D721Med (cell line): ENCODE results near the gene SNX14.

Source experiments
- DNase-seq: peaks from one replicate; pipeline ENCODE4 v3.0.0; 2011; ENCODE audit warnings: low spot score; ENCODE audit not compliant: insufficient read length
- FAIRE-seq: peaks from 2 replicates; lab custom pipeline; 2011; peaks lifted over from hg19 to GRCh38; lab: Jason Lieb, UNC
- TF ChIP-seq, protein P1 (sequence below): IDR thresholded peaks from 2 replicates; pipeline ENCODE4 v1.5.1; 2012; ENCODE audit warnings: mild to moderate bottlenecking, control low read depth; ENCODE audit not compliant: insufficient read depth; ENCODE audit errors: missing control alignments

SNX14 gene

DNA sequence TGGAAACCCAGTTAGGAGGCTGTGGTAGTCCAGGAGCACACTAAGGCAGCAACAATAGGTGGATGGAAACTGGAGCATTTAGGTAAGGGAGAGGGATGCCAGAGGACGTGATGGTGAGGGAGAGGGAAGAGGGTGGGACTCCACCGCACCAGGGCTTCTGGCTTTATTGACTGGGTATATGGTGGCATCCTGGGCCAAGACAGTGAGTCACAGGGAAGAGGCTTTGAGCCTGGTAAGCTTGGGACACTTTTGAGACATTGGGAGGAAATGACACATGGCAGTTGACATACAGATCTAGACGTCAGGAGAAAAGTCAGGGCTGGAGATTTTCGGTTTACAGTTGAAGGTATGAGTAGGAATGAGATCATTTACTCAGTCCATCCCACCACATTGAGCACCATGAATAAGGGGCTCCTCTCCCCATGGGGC is 128.9 kb downstream of the SNX14 start:
- TF ChIP-seq, protein P1, sequence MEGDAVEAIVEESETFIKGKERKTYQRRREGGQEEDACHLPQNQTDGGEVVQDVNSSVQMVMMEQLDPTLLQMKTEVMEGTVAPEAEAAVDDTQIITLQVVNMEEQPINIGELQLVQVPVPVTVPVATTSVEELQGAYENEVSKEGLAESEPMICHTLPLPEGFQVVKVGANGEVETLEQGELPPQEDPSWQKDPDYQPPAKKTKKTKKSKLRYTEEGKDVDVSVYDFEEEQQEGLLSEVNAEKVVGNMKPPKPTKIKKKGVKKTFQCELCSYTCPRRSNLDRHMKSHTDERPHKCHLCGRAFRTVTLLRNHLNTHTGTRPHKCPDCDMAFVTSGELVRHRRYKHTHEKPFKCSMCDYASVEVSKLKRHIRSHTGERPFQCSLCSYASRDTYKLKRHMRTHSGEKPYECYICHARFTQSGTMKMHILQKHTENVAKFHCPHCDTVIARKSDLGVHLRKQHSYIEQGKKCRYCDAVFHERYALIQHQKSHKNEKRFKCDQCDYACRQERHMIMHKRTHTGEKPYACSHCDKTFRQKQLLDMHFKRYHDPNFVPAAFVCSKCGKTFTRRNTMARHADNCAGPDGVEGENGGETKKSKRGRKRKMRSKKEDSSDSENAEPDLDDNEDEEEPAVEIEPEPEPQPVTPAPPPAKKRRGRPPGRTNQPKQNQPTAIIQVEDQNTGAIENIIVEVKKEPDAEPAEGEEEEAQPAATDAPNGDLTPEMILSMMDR = no peak
- FAIRE-seq (no peak), DNase-seq (no peak)

DNA sequence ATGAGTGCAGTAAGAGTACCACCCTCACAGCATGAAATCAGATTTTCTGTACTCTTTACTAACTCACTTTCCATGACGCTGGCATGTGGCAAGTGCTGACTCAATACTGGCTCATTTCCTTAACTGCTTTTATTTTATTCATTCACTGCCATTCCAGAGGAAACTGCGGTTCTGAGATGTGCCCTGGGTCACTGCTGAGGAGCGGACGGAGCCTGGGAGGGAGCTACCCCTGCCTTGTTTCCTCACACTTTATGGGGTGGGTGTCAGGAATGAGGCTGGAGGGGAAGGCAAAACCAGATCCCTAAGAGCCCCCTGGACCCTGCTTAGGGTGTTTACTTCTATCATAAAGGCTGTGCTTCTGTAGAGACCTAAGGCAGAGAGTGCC is 129.4 kb downstream of the SNX14 start:
- TF ChIP-seq, protein P1 = no peak
- DNase-seq (no peak), FAIRE-seq (no peak)

DNA sequence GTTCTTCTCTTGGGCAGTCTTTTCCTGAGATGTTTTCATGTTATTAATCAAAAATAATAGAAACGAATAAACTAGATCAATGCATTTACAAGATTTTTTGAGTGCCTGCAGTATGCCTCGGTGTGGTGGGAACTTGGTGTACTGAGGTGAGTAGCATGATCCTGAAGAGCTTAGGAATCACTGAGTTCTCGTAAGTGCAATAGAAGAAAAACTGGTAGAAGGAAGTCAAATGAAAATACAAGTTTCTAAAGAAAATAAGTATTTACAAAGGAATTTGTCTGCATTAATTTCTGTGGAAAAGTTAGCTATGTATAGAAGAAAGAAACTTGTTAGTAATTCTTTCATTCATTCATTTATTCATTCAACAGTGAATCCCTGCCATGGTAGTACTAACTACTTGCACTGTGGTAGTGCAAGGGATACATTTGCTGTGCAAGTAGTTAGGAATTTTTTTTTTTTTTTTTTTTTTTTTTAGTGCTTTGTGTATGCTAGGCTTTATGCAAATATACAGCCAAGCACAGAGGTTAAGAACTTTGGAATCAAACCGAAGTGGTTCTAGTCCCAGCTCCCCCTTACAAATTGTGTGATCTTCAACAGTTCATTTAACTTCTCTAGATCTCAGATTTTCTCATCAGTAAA is 129.9 kb downstream of the SNX14 start:
- TF ChIP-seq, protein P1 = no peak
- DNase-seq (no peak), FAIRE-seq (no peak)

DNA sequence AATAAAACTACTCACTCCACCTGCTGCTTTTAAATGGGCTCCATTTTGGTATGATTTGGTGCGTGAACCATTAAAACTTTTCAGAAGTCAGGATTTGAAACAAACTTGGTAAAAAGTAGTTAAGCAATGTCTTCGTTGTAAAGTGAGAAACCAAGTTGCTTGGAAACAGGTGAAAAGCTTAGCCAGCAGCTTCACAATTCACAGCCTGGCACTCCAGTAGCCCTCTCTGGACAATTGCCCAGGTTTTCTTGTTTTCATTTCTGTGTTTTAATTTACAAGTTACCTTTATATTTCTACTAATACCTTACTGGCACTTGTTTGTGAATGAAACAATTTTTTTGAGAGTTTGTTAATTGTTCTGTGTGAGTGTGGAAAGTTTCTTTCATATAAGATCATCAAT is 131.0 kb downstream of the SNX14 start:
- FAIRE-seq = no peak
- no peak for DNase-seq
- TF ChIP-seq, protein P1 = no peak

DNA sequence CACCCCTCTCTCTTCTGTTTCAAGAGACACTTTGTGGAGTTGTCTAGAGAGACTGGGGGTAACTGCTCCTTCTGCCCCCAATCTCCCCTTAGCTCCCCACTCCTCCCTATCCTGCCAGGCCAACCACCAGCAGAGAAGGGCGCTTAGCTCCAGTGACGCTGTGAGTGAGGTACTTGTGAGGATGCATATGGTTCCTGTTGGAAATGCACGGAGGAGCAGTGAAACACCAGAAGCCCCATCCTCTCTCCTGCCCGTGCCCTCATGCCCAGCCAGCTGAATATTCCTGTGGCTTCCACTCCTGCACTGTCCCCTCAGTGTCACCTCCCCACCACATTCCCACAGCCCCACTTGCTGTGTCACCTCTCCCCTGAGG is 131.9 kb downstream of the SNX14 start:
- no peak for FAIRE-seq
- no peak for DNase-seq

DNA sequence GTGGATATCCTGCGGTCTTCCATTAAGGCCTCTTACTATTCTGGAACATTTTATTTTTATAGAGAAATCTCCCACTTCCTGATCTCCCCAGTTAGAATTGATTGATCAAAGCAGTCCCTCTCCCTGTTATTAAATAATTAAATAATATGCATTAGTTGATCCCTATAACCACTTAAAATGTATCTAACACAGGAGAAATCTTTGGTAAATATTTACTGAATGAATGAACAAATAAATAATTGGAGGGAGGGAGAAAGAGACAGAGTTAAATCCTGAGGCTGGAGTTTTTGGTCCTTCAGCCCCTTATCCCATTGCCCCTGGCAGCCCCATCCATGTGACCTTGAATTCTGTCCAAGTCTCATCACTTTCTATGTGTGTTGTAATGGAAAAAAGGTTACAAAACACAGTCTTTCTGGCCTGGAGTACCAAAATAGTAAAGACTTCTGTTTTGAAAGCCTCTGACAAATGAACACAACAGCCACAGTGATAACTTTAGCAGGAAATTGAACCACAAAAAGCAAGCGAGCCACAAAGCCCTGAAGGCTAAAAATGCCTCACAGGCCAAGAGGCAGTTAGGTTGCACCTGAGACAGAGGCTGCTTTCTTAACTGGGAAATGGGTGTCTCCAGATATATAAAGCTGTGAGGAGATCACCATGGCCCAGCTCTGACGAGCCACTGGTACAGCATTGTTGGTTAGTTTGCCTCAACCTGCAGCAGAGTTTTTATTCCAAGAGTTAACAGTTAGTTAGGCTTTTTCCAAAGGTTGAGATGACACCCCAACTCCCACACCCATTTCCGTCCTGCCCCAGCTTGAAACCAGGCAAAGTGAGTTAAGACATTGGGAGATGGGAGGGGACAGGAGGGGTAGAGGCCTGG is 132.5 kb downstream of the SNX14 start:
- DNase-seq (no peak), FAIRE-seq (no peak)
- TF ChIP-seq, protein P1 = no peak

More for the DNA sequence above, 131.9 kb downstream of the SNX14 start:
- TF ChIP-seq, protein P1 = no peak
